Mesothelial cell of epicardium (in vitro differentiated cells): Measurements from ENCODE around the gene TGFBR1. TPM values are rescaled to one million over a fixed set of nuclear protein-coding genes. Genes with fewer than 3 reads are reported as not detected.

Experiments used
- DNase-seq, 2 experiments: peaks; one replicate each; pipeline ENCODE4 v3.0.0; 2021; ENCODE audit warnings: low spot score in 2 of 2; ENCODE audit not compliant: unreplicated experiment in 2 of 2
- H3K27ac Mint-ChIP-seq: 2 replicates; pipeline ENCODE4 v1.8.0; 2021; ENCODE audit warnings: mixed read lengths
- H3K27me3 Mint-ChIP-seq: 2 replicates; pipeline ENCODE4 v1.8.0; 2021; ENCODE audit warnings: low read depth, mixed read lengths
- H3K36me3 Mint-ChIP-seq: 2 replicates; pipeline ENCODE4 v1.8.0; 2021; ENCODE audit warnings: mixed read lengths
- H3K4me1 Mint-ChIP-seq: 2 replicates; pipeline ENCODE4 v1.8.0; 2021; ENCODE audit warnings: mixed read lengths
- H3K4me3 Mint-ChIP-seq: 2 replicates; pipeline ENCODE4 v1.8.0; 2021; ENCODE audit warnings: mild to moderate bottlenecking, moderate library complexity, mixed read lengths
- H3K9me3 Mint-ChIP-seq: 2 replicates; pipeline ENCODE4 v1.8.0; 2021; ENCODE audit warnings: mixed read lengths
- CTCF ChIP-seq: fragments of 200-600 bp; sonication (generic); IDR thresholded peaks from one replicate; pipeline ENCODE4 v1.5.0; 2021; ENCODE audit warnings: antibody characterized with exemption; ENCODE audit not compliant: unreplicated experiment
- total RNA-seq: library from RNA; stranded (reverse); gene quantifications from 3 replicates; pipeline ENCODE4 v1.2.1, GENCODE V29; 2021

The TGFBR1 gene
- total RNA-seq, 1 donor from 2014 or later: 77.5 TPM

DNA sequence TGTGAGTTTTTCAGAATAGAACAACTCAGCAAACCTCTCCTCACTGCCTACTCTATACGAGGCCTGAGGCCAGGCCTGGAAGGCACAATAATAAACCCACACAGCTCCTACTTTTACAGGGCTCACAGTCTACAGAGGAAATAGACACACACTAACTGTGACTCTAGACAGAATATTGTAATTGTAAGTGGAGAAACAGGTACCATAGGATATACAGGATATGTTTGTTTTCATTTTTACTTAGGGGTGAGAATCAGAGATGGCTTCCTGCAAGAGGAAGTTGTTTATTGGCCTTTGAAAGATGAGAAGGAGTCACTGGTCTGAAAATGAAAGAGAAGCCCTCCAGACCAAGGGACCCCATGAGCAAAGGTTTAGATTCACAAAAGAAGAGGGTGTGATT lies 35.8 kb upstream of the TGFBR1 start:
- no peak for DNase-seq
- H3K27me3 Mint-ChIP-seq: no peaks in the 10 kb centered on the region

DNA sequence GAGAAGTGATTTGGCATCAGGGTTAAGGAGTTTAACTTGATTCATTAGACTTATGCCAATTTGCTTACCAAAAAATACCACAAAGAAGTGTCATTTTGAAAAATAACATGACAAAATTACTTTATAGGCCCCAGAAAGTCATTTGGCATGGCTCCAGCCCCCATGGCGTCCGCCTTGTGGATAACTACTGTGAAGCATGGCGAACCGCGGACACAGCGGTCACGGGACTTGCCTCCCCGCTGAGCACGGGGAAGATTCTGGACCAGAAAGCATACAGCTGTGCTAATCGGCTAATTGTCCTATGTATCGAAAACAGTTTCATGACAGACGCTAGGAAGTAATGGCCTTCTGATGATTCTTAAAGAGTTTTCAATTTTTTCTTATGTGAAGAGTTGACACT lies 35.4 kb upstream of the TGFBR1 start:
- no peaks in the 10 kb centered on the region for H3K36me3 Mint-ChIP-seq
- no peaks in the 10 kb centered on the region for H3K27me3 Mint-ChIP-seq
- DNase-seq: no peak
- no peak overlapping the region for H3K27ac Mint-ChIP-seq
- TF ChIP-seq CTCF: no peak
- H3K4me3 Mint-ChIP-seq: no peak overlapping the region
- H3K4me1 Mint-ChIP-seq: peaks cover 16% of the 10 kb centered on the region
- H3K9me3 Mint-ChIP-seq: no peaks in the 10 kb centered on the region

More for the DNA sequence above, 35.8 kb upstream of the TGFBR1 start:
- Mint-ChIP-seq H3K27ac (no peak overlapping the region), H3K36me3 (no peaks in the 10 kb centered on the region), H3K4me1 (peaks cover 16% of the 10 kb centered on the region), H3K9me3 (no peaks in the 10 kb centered on the region), H3K4me3 (no peak overlapping the region)
- TF ChIP-seq CTCF: no peak

GRCh38 chr9:99070681-99071080 lies 34.2 kb upstream of the TGFBR1 start:
- Mint-ChIP-seq H3K9me3 (no peaks in the 10 kb centered on the region), H3K36me3 (no peaks in the 10 kb centered on the region), H3K4me1 (peaks cover 16% of the 10 kb centered on the region), H3K27ac (no peak overlapping the region), H3K27me3 (no peaks in the 10 kb centered on the region), H3K4me3 (no peak overlapping the region)
- no peak for DNase-seq
- no peak for TF ChIP-seq CTCF

- H3K27me3 Mint-ChIP-seq: no peaks in the 10 kb centered on the region
- no peak for DNase-seq
- no peak overlapping the region for H3K4me3 Mint-ChIP-seq
- no peak for TF ChIP-seq CTCF
- H3K4me1 Mint-ChIP-seq: peaks cover 11% of the 10 kb centered on the region
- no peak overlapping the region for H3K27ac Mint-ChIP-seq
- H3K9me3 Mint-ChIP-seq: no peaks in the 10 kb centered on the region
- no peaks in the 10 kb centered on the region for H3K36me3 Mint-ChIP-seq
Measured at GRCh38 chr9:99071313-99072039, 33.4 kb upstream of the TGFBR1 start.

- Mint-ChIP-seq H3K4me1 (peaks cover 6% of the 10 kb centered on the region), H3K27ac (no peak overlapping the region), H3K27me3 (no peaks in the 10 kb centered on the region), H3K4me3 (no peak overlapping the region), H3K9me3 (no peaks in the 10 kb centered on the region), H3K36me3 (no peaks in the 10 kb centered on the region)
- no peak for DNase-seq
- TF ChIP-seq CTCF: no peak
Measured at GRCh38 chr9:99072040-99072394, 32.9 kb upstream of the TGFBR1 start.
